GM12865 (cell line): Measurements from ENCODE around the gene REV3L.

Source experiments
- DNase-seq: peaks from one replicate; pipeline ENCODE4 v3.0.0; 2010; ENCODE audit warnings: low read depth
- H3K4me3 ChIP-seq: 2 replicates; pipeline ENCODE4 v1.5.1; 2011; ENCODE audit warnings: mild to moderate bottlenecking, low read depth, low read length, control low read depth
- CTCF ChIP-seq: IDR thresholded peaks from 2 replicates; pipeline ENCODE4 v1.5.1; 2011; ENCODE audit warnings: low read length, control low read depth, low read depth, inconsistent platforms; ENCODE audit not compliant: insufficient read depth; ENCODE audit errors: missing control alignments

Gene REV3L

DNA sequence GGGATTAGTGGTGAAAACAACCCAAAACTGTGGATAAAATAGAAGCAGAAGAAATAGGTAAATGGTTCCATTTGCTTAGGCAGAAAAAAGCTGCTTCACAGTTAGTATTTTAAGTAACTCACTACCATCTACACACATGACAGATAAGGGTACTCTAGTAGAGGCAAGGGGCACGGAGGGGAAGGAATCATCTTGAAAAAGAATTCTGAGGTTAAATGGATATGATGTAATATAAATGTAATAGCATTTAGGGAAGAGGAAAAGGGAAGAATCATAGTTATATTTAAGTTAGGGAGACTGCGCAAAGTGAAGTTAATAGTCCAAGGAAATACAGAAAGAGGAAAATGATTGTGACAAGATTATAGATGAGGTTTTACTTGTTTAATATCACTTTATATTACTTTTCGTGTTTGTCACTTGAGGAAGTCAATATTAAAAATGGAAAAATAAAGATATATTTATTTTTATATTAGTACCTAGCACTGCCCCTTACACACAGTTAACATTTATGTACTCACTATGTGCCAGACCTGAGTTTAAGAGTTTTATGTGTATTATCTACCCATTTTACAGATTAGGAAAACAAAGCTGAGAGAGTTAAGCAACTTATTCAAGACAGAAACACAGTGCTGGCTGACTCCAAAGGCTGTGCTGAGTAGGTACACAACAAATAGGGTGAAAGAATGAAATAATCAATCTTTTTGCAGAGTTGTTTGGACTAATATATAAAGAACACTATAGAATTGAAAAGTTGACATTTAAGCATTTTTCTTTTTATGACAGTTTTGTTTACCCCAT is 128.1 kb downstream of the REV3L start:
- no peak for DNase-seq
- no peak overlapping the region for H3K4me3 ChIP-seq
- no peak for TF ChIP-seq CTCF

DNA sequence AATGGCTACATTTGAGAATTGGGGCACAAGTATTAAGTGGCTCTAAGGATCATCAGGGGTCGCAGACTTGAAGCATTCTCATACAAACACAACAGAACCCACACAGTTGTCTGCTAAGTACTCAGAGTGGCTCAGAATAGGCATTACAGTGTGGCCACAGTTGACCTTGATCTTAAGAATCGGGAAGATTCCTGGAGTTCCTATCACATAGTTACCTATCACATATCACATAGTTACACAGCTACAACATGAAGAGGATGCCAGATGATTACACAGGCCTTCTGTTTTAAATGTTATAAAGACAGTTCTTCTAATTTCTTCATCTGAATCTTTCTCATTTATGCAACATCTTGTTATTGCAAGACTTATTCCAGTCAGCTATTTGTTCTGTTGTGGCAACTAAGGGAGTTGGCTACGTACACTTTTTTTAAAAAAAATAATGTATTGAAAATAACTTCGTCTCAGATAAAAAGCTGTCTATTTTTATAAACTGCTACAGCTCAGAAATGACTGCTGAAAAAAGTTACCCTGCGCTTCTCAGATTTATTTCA is 129.0 kb downstream of the REV3L start:
- no peak for DNase-seq
- H3K4me3 ChIP-seq = no peak overlapping the region
- no peak for TF ChIP-seq CTCF

- H3K4me3 ChIP-seq = no peak overlapping the region
- no peak for TF ChIP-seq CTCF
- no peak for DNase-seq
Measured at GRCh38 chr6:111347589-111347988, 135.4 kb downstream of the REV3L start.

GRCh38 chr6:111342913-111343312 is 140.1 kb downstream of the REV3L start:
- H3K4me3 ChIP-seq = no peak overlapping the region
- DNase-seq = peak; percentile 32
- TF ChIP-seq CTCF = no peak

GRCh38 chr6:111339294-111339693 is 143.7 kb downstream of the REV3L start:
- TF ChIP-seq CTCF = no peak
- H3K4me3 ChIP-seq = no peak overlapping the region
- no peak for DNase-seq

DNA sequence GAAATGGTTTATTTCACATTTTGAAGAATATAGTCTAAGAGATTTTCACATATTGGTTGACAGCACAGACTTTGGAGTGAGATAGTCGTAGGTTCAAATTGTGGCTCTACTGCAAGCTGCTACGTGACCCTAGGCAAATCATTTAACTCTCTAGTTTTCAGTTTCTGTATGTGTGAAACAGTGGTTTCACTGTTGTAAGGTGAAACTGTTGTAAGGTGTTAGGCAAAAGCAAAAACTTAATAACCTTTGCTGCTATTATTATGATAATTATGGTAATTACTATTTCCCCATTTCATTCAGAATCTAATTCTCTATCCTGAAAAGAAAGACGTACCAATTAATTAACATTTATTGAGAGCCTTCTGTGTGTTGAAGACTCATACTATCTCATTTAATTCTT is 144.2 kb downstream of the REV3L start:
- peak; percentile 73 for DNase-seq
- TF ChIP-seq CTCF = no peak
- no peak overlapping the region for H3K4me3 ChIP-seq
